Hepatocyte (in vitro differentiated cells): Measurements from ENCODE around the gene LY6G5C.

Experiments
- EZH2phosphoT487 ChIP-seq: fragments of 200-600 bp; sonication (generic); IDR thresholded peaks from one replicate; pipeline ENCODE4 v1.6.1; 2018; ENCODE audit warnings: antibody characterized with exemption, mild to moderate bottlenecking, low read depth, moderate library complexity; ENCODE audit not compliant: unreplicated experiment, severe bottlenecking
- TF ChIP-seq, protein P1 (sequence below): fragments of 200-600 bp; sonication (generic); IDR thresholded peaks from 2 replicates; pipeline ENCODE4 v1.5.1; 2016; ENCODE audit warnings: antibody characterized with exemption, mild to moderate bottlenecking; ENCODE audit not compliant: poor library complexity

GRCh38 chr6:31676904-31677303 is 4.0 kb downstream of the LY6G5C start:
- TF ChIP-seq, protein P1, sequence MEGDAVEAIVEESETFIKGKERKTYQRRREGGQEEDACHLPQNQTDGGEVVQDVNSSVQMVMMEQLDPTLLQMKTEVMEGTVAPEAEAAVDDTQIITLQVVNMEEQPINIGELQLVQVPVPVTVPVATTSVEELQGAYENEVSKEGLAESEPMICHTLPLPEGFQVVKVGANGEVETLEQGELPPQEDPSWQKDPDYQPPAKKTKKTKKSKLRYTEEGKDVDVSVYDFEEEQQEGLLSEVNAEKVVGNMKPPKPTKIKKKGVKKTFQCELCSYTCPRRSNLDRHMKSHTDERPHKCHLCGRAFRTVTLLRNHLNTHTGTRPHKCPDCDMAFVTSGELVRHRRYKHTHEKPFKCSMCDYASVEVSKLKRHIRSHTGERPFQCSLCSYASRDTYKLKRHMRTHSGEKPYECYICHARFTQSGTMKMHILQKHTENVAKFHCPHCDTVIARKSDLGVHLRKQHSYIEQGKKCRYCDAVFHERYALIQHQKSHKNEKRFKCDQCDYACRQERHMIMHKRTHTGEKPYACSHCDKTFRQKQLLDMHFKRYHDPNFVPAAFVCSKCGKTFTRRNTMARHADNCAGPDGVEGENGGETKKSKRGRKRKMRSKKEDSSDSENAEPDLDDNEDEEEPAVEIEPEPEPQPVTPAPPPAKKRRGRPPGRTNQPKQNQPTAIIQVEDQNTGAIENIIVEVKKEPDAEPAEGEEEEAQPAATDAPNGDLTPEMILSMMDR: no peak
- TF ChIP-seq EZH2phosphoT487: no peak
